Measurements from ENCODE around the gene RFT1.

The RFT1 gene

DNA sequence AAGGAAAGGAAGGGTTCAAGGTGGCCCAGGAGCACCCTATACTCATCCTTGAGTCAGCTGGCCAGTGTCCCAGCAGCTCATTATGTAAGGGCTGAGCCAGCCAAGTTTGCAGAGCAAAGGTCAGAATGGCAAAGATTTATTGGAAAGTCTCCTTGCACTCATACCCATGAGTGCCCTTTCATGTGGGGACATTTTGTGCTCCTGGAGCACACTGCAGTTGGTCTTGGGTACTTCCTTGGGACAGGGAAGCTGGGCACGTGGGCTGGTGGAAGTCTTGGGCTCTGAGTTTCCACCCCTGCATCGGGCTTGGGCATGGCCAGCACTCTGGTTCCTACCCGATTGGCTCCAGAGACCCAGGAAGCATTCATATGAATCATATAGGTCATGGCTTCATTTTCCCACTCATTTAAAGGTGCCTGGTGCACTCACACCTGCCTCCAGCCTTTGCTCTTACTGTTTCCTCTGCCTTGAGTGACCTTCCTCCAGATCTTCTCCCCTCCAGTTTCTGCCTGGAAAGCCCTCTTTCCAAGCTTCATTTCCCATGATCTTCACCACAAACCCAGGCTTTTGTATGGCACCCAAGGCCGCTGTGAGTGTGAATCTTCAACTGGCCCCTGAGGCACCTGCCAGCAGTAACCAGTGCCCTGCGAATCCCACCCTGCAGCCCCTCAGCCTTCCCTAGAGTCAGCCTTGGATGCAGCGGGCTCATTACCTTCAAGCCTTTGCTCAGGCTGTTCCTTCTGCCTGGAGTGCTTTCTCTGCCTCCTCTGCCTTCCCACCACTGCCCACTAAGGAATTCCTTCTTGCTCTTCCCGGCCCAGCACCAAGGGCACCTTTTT is 20.2 kb upstream of the RFT1 start:
- no peak for DNase-seq (ENCODE audit: low read depth, low spot score)

GRCh38 chr3:53149699-53150098 is 19.5 kb upstream of the RFT1 start:
- DNase-seq (ENCODE audit: low read depth, low spot score) = no peak

DNA sequence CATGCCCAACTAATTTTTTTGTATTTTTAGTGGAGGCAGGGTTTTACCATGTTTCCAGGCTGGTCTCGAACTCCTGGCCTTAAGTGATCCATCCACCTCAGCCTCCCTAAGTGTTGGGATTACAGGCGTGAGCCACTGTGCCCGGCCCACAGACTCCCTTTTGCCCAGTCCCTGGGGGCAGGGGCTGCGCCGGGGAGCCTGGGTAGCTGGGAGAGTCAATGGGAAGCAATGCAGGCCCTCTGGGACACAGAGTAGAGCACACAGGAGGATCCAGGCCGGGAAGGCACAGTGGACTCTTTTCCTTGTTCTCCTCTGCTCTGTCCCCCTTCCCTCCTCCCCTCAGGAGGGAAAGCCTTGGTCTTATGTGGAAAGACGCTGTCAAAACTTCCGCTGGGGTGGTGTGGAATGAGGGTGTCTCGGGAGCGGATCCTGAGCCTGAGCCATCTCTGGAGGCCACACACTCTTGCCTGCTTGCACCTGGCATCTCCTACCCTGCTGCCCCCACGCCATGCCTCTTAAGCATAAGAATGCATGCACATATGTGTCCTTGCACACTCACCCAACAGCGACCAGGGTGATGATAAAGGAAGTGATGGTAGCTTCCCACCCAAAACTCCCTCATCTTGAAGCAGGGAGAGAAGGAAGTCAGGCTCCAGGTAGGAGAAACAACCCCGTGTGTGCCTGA is 18.9 kb upstream of the RFT1 start:
- DNase-seq (ENCODE audit: low read depth, low spot score) = no peak

- DNase-seq (ENCODE audit: low read depth, low spot score) = no peak
Observed at GRCh38 chr3:53147903-53148400, 17.7 kb upstream of the RFT1 start.

DNA sequence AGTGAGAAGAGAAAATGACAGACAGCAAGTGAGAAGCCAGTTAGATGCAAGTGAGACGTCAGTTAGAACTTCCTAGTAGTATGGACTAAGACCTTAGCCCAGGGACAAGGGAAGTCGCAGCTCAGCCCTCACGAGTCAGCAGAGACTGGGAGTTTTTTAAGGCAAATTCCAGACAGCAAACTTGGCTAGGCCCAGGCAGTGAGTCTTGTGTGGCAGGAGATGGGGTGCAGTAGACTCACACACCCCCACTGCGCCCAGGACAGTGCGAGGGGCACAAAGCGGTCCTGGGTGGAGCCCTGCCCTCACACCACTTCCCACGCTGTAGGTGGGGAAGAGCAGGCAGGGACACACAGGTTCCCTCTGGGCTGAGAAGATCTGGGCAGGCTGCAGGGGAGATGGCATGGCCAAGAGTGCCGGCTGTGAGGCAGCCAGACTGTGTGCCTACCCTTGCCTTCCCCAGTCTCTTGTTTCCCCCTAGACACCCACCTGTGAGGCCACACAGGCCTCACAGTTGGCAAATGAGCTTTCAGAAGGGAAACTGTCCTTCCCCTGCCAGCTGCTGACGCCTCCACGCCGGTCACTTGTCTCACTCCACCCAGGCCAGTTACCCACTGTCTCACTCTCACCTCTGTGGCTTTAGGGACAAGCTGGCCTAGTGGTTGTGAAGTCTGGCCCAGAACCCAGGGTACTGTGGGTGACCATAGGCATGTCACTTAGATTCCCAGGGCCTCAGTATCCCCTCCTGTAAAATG is 17.1 kb upstream of the RFT1 start:
- DNase-seq (ENCODE audit: low read depth, low spot score) = no peak

GRCh38 chr3:53146319-53146891 is 16.2 kb upstream of the RFT1 start:
- no peak for DNase-seq (ENCODE audit: low read depth, low spot score)

DNA sequence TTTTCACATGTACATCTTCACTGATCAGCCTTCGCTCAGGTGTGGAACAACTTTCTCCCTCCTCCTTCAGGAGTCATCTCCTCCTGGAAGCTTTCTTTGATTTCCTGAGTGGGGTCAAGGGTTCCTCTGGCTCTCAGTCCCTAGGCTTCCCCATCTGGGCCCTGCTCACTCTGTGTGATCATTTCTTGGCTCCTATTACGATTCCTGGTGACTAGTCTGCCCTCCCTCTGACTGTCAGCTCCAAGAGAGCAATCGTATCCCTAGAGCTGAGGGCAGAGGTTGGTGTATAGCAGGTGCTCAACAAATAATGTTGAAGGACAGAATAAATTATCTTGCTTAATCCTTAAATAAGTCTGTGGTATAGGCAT is 15.5 kb upstream of the RFT1 start:
- DNase-seq (ENCODE audit: low read depth, low spot score) = no peak

DNA sequence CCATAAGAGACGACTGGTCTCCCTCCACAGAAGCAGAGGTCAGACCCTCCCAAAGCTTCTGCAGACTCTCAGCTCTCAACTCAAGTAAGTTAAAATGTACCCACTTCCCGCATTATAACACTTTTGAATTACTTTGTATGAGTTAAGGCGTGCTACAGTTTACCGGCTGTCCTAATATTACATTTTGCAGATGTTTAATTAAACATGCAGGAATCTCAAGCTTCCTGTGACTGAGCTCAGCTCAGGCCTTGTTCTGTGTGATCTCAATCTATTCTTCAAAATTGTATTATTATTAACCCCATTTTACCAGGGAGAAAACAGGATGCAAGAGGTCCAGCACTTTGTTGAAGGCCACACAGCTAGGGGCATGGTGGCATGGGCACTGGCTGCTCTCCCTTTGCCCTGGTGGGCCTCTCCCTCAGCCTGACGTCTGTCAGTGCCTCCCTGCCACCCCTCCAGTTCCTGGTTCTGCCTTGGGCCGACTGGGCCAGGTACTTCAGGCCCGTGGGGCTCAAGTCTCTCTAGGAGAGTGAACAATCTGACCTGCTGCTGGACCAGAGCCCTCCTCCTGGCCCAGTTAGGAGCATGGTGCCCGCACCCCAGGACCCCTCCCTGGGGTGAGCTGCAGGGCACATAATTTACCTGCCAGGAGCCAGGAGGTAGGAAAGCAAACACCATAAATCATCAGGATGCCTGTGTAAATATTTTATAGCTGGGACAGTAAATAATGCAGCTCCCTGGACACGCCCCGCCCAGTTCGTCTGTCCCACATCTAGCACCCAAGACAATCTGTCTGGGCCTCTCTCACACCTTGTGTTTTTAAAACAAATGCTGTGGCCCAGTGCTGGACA is 14.9 kb upstream of the RFT1 start:
- DNase-seq (ENCODE audit: low read depth, low spot score) = no peak

DNA sequence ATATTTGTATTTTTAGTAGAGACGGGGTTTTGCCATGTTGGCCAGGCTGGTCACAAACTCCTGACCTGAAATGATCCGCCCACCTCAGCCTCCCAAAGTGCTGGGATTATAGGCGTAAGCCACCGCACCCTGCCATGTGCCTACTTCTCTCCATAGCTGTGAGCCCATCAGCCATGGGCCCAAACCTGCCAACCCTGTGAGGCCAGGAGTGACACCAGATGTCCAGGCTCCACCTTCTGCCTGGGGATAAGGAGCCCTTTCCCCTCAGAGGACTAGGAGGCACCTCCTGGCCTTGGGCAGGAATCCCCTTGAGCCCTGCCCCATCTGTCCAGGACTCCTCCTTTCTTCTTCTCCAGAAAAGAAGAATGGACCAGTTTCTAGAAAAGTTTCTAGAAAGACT is 14.2 kb upstream of the RFT1 start:
- no peak for DNase-seq (ENCODE audit: low read depth, low spot score)

GRCh38 chr3:53142986-53143385 is 12.8 kb upstream of the RFT1 start:
- DNase-seq (ENCODE audit: low read depth, low spot score) = no peak

DNA sequence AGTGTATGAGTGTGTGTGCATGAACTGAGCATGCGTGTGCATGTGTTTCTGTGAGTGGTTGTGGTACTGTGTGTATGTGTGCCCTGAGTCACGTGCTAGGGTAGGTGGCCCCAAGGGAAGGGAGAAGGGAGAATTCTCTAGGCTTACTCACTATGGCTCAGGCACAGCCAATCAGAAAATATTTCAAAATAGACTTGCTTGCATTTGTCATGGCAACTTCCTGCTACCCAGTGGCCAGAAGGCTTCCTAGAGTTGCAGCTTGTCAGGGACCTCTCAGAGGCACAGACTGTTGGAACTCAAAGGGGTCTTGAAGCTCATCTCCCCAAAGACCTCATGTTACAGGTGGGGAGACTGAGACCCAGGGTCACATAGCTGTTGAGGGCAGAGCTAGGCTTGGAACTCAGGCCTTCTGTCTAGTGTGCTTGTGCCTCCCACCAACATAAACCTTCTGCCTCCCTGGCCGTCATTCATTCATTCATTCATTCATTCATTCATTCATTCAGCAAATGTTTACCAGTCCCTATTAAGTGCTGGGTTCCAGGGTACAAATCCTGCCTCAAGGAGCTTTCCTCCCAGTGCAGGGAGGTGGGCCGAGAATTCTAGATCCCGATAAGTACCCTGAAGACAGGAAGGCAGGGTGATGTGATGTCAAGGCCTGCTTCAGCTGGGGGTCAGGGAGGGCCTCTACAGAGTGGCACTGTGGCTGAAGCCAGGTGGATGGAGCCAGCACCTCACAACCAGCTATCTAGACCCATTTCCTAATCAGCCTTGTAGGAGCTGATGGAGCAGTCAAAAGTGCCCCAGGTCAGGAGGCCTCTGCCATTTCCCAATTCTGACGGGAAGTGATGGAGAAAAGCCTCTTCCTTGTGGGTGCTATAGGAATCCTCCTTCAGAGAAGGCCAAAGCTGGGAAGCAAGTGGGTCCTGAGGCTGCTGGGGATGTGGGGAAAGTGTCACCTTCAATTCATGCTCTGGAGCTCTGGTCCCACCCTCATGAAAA is 10.9 kb upstream of the RFT1 start:
- DNase-seq (ENCODE audit: low read depth, low spot score) = no peak

GRCh38 chr3:53139906-53140846 is 9.9 kb upstream of the RFT1 start:
- no peak for DNase-seq (ENCODE audit: low read depth, low spot score)

DNA sequence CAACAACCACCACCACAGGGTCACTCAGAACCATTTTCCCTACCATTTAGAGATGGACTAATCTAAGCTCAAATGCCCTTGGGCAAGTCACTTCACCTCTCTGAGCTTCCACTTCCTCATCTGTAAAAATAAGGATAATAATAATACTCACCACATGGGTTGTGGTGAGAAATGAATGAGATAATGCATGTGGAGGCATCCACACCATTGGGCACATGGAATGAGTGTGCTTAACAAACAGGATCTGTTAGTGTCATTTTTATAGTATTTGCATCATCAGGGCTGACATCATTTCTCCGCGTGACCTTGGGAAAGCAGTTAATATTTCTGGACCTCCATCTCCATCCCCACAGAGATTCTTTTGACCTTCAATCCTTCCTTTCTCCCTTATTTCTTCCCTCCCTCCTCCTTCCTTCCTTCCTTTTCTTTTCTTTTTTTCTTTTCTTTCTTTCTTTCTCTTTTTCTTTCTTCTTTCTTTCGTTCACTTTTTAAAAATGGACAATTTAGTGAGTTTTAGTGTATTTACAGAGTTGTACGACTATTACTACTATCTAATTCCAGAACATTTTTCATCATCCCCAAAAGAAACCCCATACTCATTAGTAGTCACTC is 7.7 kb upstream of the RFT1 start:
- DNase-seq (ENCODE audit: low read depth, low spot score) = no peak

DNA sequence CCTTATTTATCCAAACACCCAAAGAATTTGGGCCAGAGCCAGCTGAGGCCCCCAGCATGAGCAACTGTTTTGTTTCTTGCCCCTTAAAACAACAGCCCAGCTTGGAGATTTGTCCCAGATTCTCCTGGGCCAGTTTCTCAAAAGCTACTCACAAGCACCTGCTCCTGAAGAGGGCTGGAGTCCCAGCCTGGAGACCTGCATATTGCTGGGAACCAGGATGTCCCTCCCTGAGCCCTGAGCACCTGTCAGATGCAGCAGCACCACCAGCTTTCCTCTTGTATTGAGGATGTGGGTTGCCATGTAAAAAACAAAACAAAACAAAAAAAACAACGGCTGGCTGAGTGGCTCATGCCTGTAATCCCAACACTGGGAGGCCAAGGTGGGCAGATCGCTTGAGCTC is 7.0 kb upstream of the RFT1 start:
- no peak for DNase-seq (ENCODE audit: low read depth, low spot score)

DNA sequence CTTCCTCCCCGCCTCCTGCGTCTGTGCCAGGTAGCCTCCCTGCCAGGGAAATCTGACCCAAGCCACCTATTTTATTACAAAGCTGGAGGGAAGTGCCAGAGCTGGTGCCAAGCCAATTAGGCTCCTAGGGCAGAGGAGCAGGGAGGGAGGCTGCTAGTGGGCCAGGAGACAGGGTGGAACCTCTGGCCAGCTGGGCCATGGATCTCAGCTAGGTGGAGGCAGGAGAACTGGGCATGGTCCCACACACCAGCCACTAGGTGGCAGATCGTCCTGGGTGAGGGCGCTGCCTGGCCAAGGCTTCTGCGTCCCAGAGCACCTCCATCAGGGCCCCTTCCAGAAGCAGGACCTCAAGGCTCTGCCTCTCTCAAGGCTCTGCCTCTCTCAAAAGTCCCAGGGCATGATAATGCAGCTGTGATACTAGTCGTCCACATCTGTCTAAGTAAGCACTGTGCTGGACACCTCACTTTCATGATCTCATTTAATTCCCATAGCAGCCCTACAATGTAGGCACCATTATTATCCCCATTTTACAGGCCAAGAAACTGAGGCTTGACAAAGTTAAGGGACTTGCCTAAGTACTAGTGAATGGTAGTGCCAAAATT is 4.5 kb upstream of the RFT1 start:
- DNase-seq (ENCODE audit: low read depth, low spot score) = peak; percentile 56

DNA sequence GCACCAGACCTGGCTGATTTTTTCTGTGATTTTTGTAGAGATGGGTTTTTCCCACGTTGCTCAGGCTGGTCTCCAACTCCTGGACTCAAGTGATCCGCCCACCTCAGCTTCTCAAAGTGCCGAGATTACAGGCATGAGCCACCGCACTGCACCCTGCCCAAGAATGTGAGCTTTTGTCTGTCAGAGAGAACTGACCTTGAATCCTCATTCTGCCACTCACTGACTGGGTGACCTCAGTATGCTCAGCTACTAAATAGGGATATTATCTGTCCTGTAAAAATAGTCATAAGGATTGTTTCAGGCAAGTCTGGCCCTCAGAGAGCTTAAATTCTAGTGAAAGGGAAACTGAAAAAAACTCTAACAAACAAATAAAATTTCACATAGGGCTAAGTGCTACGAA is 2.1 kb upstream of the RFT1 start:
- DNase-seq (ENCODE audit: low read depth, low spot score) = no peak

- no peak for DNase-seq (ENCODE audit: low read depth, low spot score)
Observed at GRCh38 chr3:53131096-53131495, 861 bp upstream of the RFT1 start.

DNA sequence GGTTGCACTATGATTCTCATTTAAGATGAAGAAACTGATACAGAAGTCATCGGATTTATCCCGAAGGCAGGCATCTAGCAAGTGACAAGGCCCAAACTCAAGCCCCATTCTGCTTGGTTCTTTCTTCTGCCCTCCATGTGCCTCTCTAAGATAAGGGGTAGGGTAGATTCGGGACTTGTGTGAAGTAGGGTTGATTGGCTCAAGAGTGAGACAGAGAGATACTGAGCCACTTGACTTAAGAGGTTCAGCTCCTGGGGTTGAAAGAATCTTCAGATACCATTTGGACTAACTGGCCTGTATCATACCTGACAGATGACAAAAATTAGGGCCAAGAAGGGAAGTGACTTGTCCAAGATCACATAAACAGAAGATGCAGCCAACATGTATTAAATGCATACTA is 891 bp downstream of the RFT1 start:
- no peak for DNase-seq (ENCODE audit: low read depth, low spot score)
